HG02973 (cell line): ENCODE measurements around the gene SLC6A2.
"Not testable (repeated sequence)": the region's sequence is repeated elsewhere in the genome, so short reads cannot be mapped to it uniquely, and the experiment has no call there.

Experiments
- ATAC-seq: cut with Tn5 transposase; IDR thresholded peaks from one replicate; pipeline ENCODE4 v1.9.1; 2021; ENCODE audit warnings: moderate library complexity; ENCODE audit not compliant: unreplicated experiment

SLC6A2 gene

DNA sequence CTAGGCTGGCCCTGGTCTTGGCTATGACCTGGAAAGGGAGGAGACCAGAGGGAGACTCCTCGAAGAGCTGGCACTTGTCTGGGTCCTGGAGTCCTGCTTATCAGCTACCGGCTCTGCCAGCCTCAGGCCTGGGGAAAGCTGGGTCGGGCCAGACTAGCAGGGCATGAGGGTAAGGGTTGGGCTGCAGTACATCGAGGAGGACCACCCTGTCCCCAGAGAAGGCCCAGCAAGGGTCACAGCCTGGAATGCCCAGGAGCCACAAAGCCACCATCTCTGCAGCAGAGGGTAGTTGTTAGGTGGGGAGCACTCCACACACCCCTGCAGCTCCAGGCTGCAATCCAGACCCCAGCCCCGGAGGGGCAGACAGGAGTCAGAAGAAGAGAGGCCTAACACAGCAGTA lies 54.0 kb downstream of the SLC6A2 start:
- no peak for ATAC-seq

DNA sequence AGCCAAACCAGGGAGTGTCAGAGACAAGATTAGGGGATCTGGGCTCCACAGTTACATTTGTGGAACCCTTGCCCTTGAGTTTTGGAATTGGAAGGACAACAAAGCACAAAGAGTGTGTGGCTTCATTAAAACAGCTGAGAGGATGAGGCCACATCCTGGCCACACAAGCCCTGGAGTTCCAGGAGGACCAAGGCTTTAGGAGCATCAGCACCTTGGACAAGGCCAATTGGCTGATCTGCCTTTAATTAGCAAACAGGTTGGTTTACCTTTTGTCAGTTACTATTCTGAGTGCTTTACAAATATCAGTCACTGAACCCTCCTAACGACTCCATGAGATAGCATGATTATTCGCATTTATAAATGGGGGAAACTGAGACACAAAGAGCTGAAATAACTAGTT lies 54.7 kb downstream of the SLC6A2 start:
- ATAC-seq = no peak

DNA sequence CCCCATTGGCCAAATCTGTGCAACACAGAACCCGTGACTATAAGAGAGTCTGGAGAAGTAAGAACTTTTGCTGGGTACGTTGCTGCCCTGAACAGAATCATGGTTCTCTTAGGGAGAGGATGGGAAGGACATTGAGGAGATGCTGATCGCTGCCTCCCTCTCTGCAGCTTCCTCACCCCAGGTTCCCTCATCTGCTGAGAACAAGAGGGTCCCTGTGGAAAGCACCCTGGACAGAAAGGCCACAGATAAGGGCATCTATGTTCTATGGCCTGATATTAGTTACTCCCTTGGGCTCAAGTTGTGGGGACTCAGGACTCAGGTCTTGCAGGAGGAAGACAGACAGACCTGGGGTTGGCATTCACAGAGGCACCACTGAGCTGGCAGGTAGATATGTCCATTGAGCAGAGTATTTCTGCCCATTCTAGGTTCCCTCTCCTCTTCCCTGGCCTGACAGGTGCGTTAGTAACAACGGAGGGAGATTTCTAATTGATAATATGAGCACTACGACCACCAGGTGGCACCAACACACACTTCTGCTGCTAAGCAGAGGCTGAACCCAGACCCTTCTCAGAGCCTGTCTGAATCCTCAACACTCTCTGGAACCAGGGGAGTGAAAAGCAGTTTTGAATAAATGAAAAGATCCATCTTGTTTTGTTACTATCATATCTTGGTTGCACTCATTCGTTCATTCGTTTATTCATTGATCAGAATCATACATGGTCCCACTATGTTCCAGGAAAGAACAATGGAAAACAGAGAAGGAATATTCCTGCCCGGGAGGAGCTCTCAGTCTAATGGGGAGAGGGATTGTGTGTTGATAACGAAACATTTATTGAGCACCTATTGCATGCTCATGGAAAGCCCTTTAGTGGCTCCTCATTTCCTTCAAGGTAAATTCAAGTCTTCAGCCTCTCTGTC lies 56.4 kb downstream of the SLC6A2 start:
- ATAC-seq = no peak

DNA sequence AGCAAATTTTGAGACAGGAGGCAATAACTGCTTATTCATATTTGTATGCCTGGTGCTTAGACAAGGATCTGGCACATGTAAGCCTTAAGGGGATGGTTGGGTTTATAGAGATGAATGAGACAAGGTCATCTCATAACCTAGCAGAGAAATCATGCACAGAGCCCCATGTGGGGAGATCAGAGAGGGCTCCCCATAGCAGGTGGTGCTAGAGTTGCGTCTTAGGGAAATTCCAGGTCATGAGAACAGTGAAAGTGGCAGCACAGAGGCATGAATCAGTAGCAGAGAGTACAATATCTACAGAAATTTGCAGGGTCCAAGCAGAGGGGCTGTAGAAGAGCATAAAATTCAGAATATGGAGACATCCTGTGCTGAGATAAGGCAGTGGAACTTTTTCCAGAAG lies 57.3 kb downstream of the SLC6A2 start:
- ATAC-seq = no peak

DNA sequence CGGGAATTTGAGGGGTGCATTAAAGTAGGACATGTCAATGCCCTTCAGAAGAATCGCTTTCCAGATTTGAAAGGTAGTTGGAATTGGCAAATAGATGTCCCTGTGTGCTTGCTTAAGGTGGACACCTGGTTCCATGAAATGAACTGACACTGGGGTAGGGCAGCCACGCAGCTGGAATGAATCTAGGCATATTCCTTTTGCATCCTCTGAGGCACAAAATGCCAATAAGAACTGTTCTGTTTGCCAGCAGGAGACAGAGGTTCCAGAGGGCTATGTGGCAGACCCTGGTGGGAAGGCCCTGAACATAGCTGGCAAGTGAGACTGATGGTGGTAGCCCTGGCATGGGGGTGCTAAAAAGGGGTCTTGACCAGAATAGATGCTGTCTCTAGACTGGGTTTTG lies 61.5 kb downstream of the SLC6A2 start:
- no peak for ATAC-seq

DNA sequence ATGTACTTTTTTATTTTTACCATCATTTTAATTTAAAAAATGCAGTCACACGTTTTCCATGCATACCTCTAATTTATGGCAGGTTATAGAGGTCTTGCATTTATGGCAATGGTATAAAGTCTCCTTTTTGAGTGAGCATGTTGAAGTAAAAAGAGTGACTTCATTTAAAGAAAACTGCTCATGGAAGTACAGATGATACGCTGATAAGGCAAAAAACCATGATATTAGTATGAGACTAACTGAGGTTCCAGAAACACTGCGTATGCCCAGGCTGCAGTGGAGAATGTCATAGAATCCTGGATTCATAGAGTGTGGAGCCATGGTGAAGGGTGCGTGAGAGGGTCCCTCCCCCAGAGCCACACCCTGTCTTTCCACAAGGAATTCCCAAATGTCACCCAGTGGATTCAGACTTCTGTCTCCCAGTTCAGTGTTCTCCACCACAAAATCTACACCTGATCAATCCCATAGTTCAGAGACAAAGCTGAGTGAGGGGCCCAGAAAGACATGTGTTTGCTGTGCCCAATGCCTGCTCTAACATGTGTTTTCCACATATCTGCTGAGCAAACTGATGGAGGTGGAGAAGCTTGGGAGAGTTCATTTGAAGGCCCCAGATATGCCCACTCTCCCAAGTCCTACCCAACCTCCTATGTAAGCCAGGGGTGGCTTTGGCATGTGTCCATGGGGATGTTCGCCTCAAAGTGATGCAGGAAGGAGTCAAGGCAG lies 69.4 kb downstream of the SLC6A2 start:
- no peak for ATAC-seq

DNA sequence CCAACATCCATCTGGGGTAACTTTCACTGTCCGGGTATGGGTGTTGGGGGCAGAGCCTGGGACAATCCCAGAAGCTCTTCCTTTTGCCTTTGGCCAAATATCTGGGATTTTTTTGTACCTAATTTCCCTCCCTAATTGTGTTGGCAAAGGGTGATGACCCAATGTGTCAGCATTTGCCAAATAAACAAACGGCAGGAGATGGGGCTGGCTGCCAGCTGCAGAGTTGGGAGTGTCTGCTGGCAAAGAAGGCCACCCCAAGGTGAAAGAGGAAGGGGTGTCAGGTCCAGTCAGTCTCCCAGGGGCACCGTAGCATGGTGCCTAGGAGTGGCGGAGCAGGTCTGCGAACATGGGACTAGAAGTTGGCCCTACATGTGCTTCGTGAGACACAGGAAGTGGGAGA lies 73.0 kb downstream of the SLC6A2 start:
- no peak for ATAC-seq

DNA sequence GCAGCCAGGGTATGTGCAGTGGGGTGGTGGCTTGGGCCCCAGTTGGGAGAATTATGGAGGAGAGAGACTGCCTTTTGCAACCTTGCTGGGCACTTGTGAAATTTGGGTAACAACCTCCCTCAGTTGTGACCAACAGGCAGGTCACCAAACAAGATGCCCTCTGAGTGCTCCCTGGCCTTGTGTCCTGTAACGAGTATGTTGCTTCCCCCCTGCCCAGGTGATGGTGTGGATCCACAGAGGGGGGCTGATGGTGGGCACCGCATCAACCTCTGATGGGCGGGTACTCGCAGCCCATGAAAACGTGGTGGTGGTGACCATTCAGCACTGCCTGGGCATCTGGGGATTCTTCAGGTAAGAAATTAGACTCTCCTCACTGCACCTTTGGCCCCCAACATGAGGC lies 74.3 kb downstream of the SLC6A2 start:
- no peak for ATAC-seq

DNA sequence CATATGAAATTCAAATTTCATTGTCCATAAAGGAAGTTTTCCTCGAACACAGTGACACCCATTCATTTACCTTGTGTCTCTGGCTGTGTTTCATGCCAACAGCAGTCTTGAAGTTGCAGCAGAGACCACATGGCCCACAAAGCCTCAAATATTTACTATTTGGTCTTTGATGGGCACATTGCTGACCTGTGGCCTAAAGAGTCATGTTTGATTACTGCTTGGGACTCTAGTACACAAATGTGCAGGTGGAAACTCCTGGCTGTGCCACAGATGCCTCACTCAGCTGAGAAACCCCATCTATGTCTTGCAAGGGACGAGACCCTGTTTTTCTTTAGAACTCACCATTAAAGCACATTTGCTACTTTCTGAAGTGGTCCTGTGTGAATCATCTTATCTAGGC lies 76.7 kb downstream of the SLC6A2 start:
- no peak for ATAC-seq

DNA sequence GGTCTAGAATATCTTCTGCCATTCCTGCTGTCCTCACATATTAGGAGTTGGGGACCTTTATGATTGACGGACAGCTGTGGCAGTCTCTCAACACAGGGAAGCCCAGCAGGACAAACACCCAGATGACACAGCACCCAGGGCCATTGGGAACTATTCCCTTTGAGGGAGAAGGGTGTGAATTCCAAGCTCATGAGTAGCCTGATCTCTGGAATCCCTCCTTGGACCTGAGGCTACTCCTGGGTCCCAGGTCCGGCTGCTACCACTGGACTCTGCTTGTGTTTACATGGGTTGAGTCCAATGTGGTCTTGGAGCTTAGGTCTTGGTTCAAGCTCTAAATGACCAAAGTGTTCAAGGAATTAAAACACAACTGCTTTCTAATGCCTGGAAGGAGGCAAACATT lies 78.9 kb downstream of the SLC6A2 start:
- no peak for ATAC-seq

DNA sequence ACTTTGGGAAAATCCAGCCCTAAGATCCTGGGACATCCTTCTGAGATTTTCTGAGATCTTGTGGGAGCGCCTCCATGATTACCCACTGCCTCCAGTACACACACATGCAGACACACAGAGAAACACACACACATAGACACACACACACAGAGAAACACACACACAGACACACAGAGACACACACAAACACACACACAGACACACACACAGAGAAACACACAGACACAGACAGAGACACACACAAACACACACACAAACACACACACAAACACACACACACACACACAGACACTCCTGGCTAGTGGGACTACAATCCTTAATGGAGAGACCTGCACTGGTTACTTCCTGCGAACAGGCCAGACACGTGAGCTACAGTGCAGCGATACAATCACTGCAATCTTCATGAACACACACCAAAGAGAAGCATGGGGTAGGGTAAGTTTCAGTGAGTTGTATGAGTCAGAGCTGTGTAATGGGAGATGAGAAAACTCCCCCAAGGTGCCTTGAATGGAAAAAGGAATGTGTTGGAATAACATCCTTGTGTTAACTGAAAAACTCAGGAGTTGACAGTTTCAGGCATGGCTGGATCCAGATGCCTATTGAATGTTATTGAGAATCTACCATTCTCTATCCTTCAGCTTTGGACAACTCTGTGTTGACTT lies 79.5 kb downstream of the SLC6A2 start:
- no peak for ATAC-seq

DNA sequence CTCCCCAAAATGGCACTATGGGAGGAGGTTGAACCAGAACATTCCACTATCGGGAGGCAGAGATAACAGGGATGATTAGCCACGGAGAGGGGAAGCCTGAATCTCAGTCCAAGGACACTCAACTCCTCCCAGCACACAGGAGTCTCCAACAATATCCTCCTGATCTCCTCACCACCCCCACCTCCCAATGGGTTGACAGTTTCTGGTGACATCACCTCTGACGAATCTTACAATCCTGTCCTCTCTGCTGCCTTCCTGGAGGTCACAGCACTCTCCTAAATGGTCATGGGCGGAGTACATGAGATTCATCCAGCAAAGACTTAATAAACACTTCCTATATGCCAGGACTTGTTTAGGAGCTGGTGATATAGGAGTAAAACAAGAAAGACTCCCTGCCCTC lies 80.9 kb downstream of the SLC6A2 start:
- ATAC-seq = no peak

DNA sequence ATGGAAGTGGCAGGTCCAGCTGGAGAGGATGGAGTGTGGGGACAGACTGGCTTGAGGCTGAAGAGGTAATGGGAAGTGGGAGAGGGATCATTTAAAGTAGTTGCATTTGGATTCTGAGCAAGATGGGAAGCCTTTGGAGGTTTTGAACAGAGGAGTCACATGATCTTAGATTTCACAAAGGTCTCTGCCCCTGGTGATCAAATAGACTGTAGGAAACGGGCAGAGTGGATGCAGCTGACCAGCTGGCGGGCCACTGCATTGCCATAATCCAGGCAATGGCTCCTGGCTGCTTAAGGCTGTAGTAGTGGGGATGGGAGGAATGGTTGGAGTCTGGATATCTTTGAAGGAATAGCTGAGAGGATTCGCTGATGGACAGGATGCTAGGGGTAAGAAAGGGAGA lies 81.5 kb downstream of the SLC6A2 start:
- no peak for ATAC-seq

DNA sequence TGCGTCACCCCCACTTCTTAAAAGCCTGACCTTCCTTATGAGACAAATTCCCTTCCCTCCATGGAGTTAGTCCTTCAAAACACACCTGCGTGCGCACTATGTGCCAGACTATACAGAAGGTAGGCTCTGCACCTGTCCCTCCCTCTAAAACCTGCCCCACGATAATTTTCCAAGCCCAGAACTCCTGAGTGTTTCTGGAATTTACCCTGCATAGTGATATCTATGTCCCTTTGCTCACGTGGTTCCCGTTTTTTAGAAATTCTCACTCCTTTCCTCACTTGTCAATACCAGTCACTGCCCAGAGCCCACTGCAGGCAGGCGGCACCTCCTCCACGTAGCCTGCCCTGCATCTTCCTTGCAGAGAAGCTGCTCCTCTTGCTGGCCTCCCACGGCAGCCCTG lies 82.2 kb downstream of the SLC6A2 start:
- ATAC-seq = no peak

DNA sequence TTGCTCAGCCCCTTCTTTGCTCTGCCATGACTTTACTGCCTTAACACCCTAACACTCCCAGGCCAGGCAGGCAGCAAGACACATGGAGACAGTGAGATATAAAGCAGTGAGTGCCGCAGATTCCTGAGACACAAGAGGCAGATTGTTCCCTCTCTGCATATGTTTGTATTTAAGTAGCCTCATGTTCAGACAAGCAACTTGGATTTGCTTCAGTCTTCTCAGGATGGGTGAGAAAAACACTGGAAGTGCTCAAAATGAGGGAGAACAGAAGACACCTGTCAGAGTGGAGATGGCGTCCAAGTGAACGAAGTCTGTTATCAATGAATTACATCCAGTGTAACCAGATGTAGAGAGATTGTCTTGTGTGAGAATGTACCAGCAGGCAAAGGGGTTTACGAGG lies 90.3 kb downstream of the SLC6A2 start:
- ATAC-seq = no peak

DNA sequence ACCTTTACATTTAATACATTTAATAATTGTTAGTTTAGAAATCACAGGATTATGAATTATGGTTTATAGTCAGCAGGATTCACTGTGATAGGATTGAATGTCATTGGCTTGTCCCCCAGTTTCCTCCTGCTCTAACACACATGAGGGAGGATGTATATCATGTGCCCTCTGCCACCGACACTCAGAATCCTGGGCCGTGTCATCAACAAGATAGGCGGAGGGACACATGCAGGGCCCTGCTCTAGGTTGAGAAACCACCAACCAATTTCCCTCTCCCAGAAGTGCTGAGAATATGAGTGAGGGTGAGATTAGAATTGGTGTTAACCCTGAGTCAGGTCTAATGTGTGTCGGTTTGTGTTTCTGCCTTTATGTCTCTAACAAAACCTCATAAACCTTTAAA lies 92.0 kb downstream of the SLC6A2 start:
- no peak for ATAC-seq

DNA sequence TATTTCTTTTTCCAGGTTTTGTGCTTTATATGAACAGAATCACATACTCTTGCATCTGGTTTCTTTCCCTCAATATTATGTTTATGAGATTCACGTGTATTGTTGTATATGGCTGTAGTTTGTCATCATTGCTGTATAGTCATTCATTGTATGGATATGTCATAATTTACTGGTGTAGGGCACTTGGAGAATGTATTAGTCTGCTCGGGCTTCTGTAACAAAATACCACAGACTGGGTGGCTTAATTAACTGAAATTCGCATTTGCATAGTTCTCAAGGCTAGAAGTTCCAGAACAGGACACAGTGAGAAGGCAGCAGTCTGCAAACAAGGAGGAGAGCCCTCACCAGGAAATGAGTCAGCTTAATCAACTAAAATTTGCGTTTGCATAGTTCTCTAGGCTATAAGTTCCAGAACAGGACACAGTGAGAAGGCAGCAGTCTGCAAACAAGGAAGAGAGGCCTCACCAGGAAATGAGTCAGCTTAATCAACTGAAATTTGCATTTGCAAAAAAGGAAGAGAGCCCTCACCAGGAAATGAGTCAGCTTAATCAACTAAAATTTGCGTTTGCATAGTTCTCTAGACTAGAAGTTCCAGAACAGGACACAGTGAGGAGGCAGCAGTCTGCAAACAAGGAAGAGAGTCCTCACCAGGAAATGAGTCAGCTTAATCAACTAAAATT lies 96.8 kb downstream of the SLC6A2 start:
- not testable (repeated sequence) for ATAC-seq

DNA sequence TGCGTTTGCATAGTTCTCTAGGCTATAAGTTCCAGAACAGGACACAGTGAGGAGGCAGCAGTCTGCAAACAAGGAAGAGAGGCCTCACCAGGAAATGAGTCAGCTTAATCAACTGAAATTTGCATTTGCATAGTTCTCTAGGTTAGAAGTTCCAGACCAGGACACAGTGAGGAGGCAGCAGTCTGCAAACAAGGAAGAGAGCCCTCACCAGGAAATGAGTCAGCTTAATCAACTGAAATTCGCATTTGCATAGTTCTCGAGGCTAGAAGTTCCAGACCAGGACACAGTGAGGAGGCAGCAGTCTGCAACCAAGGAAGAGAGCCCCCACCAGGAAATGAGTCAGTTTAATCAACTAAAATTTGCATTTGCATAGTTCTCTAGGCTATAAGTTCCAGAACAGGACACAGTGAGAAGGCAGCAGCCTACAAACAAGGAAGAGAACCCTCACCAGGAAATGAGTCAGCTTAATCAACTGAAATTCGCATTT lies 97.4 kb downstream of the SLC6A2 start:
- ATAC-seq = not testable (repeated sequence)
